GM19452 (cell line): Measurements from ENCODE around the gene RAD54L.
"Not testable (repeated sequence)": the region's sequence is repeated elsewhere in the genome, so short reads cannot be mapped to it uniquely, and the experiment has no call there.

Source experiments
- ATAC-seq: cut with Tn5 transposase; IDR thresholded peaks from one replicate; pipeline ENCODE4 v1.9.1; 2021; ENCODE audit not compliant: unreplicated experiment

RAD54L gene

DNA sequence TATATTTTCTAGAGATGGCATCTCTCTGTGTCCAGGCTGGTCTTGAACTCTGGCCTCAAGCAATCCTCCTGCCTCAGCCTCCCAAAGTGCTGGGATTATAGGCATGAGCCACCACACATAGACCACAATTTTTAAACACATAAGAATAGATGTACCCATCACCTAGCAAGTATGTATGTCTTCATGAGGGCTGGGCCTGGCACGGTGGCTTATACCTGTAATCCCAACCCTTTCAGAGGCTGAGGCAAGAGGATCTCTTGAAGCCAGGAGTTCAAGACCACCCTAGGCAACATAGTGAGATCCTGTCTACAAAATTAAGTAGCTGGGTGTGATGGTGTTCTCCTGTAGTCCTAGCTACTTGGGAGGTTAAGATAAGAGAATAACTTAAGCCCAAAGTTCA, 69.8 kb downstream of the RAD54L start:
- no peak for ATAC-seq

DNA sequence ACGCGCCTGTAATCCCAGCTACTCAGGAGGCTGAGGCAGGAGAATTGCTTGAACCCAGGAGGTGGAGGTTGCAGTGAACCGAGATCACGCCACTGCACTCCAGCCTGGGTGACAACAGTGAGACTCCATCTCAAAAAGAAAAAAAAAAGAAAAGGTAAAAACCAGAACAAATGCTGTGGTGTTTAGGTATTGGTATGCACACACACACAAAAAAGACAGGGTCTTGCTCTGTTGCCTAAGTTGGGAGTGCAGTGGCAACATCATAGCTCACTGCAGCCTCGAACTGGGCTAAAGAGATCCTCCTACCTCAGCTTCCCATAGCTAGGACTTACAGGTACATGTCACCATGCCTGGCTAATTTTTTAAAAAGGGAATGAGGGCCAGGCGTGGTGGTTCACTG, 71.7 kb downstream of the RAD54L start:
- ATAC-seq = not testable (repeated sequence)

- ATAC-seq = not testable (repeated sequence)
These were observed 72.7 kb downstream of the RAD54L start for GRCh38 chr1:46319960-46320914.

DNA sequence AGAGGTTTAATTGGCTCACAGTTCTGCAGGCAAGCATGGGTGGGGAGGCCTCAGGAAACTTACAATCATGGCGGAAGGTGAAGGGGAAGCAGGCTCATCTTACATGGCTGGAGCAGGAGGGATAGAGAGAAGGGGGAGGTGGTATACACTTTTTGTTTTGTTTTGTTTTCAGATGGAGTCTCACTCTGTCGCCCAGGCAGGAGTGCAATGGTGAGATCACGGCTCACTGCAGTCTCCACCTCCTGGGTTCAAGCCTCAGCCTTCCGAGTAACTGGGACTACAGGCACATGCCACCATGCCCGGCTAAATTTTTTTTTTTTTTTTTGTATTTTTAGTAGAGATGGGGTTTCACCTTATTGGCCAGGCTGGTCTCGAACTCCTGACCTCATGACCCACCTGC, 74.6 kb downstream of the RAD54L start:
- not testable (repeated sequence) for ATAC-seq

DNA sequence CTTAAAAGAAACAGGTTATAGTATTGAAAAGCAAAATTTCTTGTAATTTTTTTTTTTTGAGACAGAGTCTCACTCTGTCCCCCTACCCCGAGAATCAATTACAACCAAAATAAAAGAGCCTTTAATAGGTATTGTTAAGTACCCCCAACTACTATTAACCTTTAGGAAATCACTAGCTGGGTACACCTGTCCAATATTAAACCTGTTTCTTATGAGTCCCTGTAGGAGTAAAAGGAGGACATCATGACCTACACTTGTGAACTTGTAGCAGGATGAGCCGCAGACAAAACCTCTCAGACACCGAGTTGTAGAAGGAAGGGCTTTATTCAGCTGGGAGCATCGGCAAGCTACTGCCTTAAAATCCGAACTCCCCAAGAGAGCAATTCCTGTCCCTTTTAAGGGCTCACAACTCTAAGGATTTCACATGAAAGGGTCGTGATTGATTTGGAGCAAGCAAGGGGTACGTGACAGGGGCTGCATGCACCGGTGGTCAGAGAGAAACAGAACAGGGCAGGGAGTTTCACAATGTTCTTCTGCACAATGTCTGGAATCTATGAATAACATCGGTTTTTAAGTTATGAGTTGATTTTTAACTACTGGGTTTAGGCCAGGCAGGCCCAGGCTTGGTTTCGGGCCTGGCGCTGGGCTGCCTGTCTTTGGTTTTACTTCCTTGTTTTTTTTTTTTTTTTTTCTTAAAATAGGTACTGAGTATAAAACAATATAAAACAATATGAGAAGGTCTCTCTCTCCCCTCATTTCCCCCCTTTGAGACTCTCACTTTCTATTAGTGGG, 77.9 kb downstream of the RAD54L start:
- peak; percentile 65 for ATAC-seq
